ENCODE results near the gene STAC.

Gene STAC

GRCh38 chr3:36380221-36381031 is at the start of gene STAC:
Gene STAC, plus strand, starts transcription at chr3:36380504. Its CDS starts 140 bp downstream, at chr3:36380644.
- DNase-seq, result no peak

GRCh38 chr3:36332139-36332538 is 48.2 kb upstream of the STAC start:
- no peak for DNase-seq

- DNase-seq, result no peak
Measured at GRCh38 chr3:36362216-36362615, 18.1 kb upstream of the STAC start.

- no peak for DNase-seq
Measured at GRCh38 chr3:36362973-36363372, 17.3 kb upstream of the STAC start.

GRCh38 chr3:36364260-36364659 is 16.0 kb upstream of the STAC start:
- no peak for DNase-seq

GRCh38 chr3:36365829-36366228 is 14.5 kb upstream of the STAC start:
- no peak for DNase-seq

- no peak for DNase-seq
Measured at GRCh38 chr3:36366308-36366707, 14.0 kb upstream of the STAC start.

GRCh38 chr3:36367912-36368573 is 12.3 kb upstream of the STAC start:
- DNase-seq, result no peak

GRCh38 chr3:36372534-36372935 is 7.8 kb upstream of the STAC start:
- no peak for DNase-seq

GRCh38 chr3:36373084-36373483 is 7.2 kb upstream of the STAC start:
- no peak for DNase-seq

- no peak for DNase-seq
Measured at GRCh38 chr3:36373666-36374065, 6.6 kb upstream of the STAC start.

GRCh38 chr3:36379872-36380220 is 458 bp upstream of the STAC start:
- no peak for DNase-seq

GRCh38 chr3:36381311-36381956 is 1.1 kb downstream of the STAC start:
- DNase-seq, result no peak

- no peak for DNase-seq
Measured at GRCh38 chr3:36393563-36393962, 13.3 kb downstream of the STAC start.

GRCh38 chr3:36394176-36394575 is 13.9 kb downstream of the STAC start:
- no peak for DNase-seq

- DNase-seq, result no peak
Measured at GRCh38 chr3:36397841-36398240, 17.5 kb downstream of the STAC start.

GRCh38 chr3:36399933-36400332 is 19.6 kb downstream of the STAC start:
- no peak for DNase-seq

- DNase-seq, result no peak
Measured at GRCh38 chr3:36401056-36401455, 20.8 kb downstream of the STAC start.

GRCh38 chr3:36403661-36404060 is 23.4 kb downstream of the STAC start:
- no peak for DNase-seq

GRCh38 chr3:36405190-36405589 is 24.9 kb downstream of the STAC start:
- no peak for DNase-seq

GRCh38 chr3:36408146-36408545 is 27.8 kb downstream of the STAC start:
- DNase-seq, result no peak

- DNase-seq, result no peak
Measured at GRCh38 chr3:36409862-36410261, 29.6 kb downstream of the STAC start.

- DNase-seq, result no peak
Measured at GRCh38 chr3:36411587-36411986, 31.3 kb downstream of the STAC start.

GRCh38 chr3:36416599-36416998 is 36.3 kb downstream of the STAC start:
- no peak for DNase-seq
